Activated B cell treated with CpG ODN at 0.5 μM for 24 hours (primary cell): ENCODE results near the gene CIZ1. TPM values are rescaled to one million over a fixed set of nuclear protein-coding genes. Genes with fewer than 3 reads are reported as not detected.

Experiments used
- ATAC-seq: fragments of 200-7000 bp; cut with Tn5 transposase; one replicate; pipeline ENCODE4 v1.10.0; 2021; ENCODE audit warnings: low read depth, mild to moderate bottlenecking, moderate library complexity
- CTCF ChIA-PET: fragments of 350-600 bp; sonication (Branson Sonifier 250); formaldehyde crosslinking; loops from one replicate; lab custom pipeline; 2021; ENCODE audit warnings: antibody characterized with exemption; lab: Charles Lee
- POLR2A ChIA-PET: fragments of 350-600 bp; sonication (Branson Sonifier 250); formaldehyde crosslinking; loops from one replicate; lab custom pipeline; 2021; ENCODE audit warnings: antibody characterized with exemption; lab: Charles Lee
- DNase-seq: peaks from one replicate; pipeline ENCODE4 v3.0.0; 2022
- H3K27ac Mint-ChIP-seq: one replicate; pipeline ENCODE4 v1.8.0; 2020; ENCODE audit warnings: mixed read lengths
- H3K27me3 Mint-ChIP-seq: one replicate; pipeline ENCODE4 v1.8.0; 2021; ENCODE audit warnings: mixed read lengths
- H3K36me3 Mint-ChIP-seq: one replicate; pipeline ENCODE4 v1.8.0; 2021; ENCODE audit warnings: low read depth, mixed read lengths
- H3K4me1 Mint-ChIP-seq: one replicate; pipeline ENCODE4 v1.8.0; 2021; ENCODE audit warnings: mixed read lengths
- H3K4me3 Mint-ChIP-seq: one replicate; pipeline ENCODE4 v1.8.0; 2020; ENCODE audit warnings: mild to moderate bottlenecking, mixed read lengths
- H3K9me3 Mint-ChIP-seq: one replicate; pipeline ENCODE4 v1.8.0; 2020; ENCODE audit warnings: mixed read lengths
- intact Hi-C: fragments of 100-400 bp; cut with micrococcal nuclease; formaldehyde crosslinking; loops from one replicate; pipeline ENCODE4 v1.15.1; 2024
- total RNA-seq: library from RNA; stranded (reverse); gene quantifications from 2 replicates; pipeline ENCODE4 v1.2.3, GENCODE V29; 2022
- TF ChIP-seq, protein P1 (sequence below): fragments of 200-600 bp; IDR thresholded peaks from one replicate; pipeline ENCODE4 v1.8.0; 2022; ENCODE audit warnings: antibody characterized with exemption, mild to moderate bottlenecking

The CIZ1 gene
- total RNA-seq, 1 donor from 2014 or later = 142 TPM

DNA sequence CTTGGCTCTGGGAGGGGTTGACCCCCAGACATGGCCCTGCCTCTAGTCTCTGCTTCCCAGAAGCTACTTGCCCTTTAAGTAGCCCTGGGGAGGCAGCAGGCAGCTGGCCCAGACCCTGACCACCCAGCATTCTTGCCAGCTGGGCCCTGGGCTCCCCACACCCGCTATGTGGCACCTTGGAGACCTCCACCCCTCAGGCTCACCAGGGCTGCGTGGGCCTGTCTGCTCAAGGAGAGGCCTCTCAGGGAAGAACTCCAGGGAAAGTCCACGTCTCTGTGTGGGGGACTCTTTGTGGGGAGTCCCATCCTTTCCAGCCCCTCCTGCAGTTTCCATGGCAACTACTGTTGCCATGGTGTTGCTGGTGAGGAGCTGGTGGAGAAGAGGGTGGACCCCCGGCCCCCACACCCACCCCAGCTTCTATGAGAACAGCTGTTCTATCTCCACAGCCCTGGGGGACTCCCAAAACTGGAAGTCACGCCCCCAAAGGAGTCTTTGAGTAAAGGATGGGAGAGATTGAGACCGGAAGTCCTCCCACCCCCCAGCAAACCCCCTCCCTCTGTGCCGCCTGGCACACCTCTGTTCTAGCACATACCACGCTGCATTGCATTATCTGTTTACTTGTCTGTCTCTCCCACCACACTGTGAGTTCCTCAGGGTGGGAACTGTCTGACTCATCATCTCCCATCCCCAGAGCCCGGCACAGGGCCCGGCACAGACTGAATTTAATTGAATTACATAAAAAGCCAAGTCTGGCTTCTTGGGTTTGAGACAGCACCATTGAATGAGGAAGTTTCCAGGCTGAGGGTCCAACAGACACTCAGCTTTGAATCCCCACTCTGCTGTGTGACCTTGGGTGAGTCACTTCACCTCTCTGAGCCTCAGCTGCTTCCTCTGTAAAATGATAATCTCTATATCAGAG lies 24.4 kb upstream of the CIZ1 start:
- peaks cover 11% of the 10 kb centered on the region for H3K4me1 Mint-ChIP-seq
- H3K4me3 Mint-ChIP-seq = no peak overlapping the region
- peaks cover 9% of the 10 kb centered on the region for H3K27me3 Mint-ChIP-seq
- CTCF ChIA-PET = no interaction called here
- DNase-seq (no peak), ATAC-seq (no peak)
- TF ChIP-seq, protein P1, sequence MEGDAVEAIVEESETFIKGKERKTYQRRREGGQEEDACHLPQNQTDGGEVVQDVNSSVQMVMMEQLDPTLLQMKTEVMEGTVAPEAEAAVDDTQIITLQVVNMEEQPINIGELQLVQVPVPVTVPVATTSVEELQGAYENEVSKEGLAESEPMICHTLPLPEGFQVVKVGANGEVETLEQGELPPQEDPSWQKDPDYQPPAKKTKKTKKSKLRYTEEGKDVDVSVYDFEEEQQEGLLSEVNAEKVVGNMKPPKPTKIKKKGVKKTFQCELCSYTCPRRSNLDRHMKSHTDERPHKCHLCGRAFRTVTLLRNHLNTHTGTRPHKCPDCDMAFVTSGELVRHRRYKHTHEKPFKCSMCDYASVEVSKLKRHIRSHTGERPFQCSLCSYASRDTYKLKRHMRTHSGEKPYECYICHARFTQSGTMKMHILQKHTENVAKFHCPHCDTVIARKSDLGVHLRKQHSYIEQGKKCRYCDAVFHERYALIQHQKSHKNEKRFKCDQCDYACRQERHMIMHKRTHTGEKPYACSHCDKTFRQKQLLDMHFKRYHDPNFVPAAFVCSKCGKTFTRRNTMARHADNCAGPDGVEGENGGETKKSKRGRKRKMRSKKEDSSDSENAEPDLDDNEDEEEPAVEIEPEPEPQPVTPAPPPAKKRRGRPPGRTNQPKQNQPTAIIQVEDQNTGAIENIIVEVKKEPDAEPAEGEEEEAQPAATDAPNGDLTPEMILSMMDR = no peak
- intact Hi-C loops = no loop called here
- H3K36me3 Mint-ChIP-seq = no peaks in the 10 kb centered on the region
- POLR2A ChIA-PET = no interaction called here
- no peak overlapping the region for H3K27ac Mint-ChIP-seq
- H3K9me3 Mint-ChIP-seq = no peaks in the 10 kb centered on the region

DNA sequence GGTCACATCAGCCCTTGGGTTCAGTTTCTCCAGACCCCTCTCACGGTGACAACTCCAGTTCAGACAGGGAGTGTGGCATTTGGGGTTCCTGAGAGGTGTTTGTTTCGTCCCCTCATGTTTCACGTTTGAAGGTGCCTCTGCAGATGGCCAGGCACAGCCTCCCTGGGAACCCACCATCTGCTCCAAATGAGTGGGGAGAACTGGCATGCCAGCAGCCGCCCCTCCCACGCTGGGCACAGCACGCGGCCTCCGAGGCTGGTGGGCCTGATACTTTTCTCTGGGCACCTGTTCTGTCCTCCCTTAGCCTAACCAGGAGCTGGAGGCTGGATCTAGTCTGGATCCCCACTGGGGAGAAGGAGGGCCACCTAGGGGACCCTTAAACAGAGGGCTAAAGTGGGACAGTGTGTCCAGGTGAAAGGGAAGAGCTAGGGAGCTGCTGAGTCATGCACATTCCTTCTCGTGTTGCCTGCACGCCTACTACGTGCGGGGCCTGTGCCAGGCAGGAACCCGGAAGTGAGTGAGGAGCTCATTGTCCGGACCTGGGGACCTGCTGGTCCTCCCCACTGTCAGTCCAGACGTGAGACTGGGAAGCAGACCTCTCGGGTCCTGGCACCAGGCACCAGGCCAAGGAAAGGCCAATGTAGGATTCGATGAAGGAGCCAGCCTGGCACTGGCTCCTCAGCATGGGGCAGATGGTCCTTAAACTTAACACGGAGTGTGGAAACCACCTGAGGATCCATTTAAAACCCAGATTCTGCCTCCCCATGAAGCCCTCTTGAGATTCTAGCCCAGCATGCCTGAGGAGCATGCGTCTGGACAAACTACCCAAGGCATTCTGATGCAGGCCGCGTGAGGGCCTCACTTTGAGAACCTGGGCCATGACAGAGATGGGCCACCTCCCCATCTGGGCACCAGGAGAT lies 23.5 kb upstream of the CIZ1 start:
- H3K4me1 Mint-ChIP-seq = peaks cover 11% of the 10 kb centered on the region
- H3K27me3 Mint-ChIP-seq = peaks cover 9% of the 10 kb centered on the region
- intact Hi-C loops = no loop called here
- no peaks in the 10 kb centered on the region for H3K36me3 Mint-ChIP-seq
- TF ChIP-seq, protein P1 = no peak
- DNase-seq (no peak), ATAC-seq (no peak)
- no peak overlapping the region for H3K4me3 Mint-ChIP-seq
- no peaks in the 10 kb centered on the region for H3K9me3 Mint-ChIP-seq
- ChIA-PET CTCF (no interaction called here), POLR2A (no interaction called here)
- H3K27ac Mint-ChIP-seq = no peak overlapping the region

DNA sequence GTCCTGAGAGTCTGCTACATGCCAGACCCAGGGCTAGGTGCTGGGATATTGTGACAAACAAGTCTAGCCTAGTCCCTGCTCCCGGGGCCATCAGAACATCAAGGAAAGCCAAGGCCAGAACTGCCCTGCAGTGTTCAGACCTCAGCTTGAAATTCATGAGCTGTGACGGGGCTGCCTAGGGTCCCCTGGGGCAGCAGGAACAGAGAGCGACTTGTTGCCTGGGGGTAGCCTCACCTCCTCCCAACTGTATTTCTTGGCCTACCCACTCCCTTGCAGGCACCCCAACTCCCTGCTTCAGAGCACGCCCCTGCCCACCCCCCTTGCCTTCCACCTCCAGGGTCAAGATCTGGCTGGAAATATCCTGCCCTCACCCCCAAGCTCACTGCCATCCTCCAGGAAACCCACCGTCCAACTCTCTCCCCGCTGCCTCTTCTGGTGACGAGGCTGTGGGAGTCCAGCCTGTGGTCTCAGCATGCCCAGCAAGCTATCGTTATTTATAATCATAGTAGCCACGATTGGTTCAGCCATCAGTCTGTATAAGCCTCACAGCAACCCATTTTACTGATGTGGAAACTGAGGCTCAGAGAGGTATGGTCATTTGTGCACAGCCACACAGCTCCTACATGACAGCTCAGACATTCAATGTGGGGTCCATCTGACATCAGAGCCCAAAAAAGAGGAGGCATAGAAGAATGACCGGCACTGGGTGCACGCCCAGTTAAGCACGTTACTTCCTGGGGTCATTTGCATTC lies 22.6 kb upstream of the CIZ1 start:
- Mint-ChIP-seq H3K4me1 (peaks cover 9% of the 10 kb centered on the region), H3K4me3 (no peak overlapping the region), H3K27me3 (peaks cover 9% of the 10 kb centered on the region), H3K27ac (no peak overlapping the region), H3K36me3 (no peaks in the 10 kb centered on the region), H3K9me3 (no peaks in the 10 kb centered on the region)
- CTCF ChIA-PET = no interaction called here
- DNase-seq = no peak
- intact Hi-C loops = no loop called here
- POLR2A ChIA-PET = interaction anchor here (1.0 kb wide), 1 partner anchor 23 kb away, joined by 4 read pairs; no protein-coding TSS in a partner anchor
- ATAC-seq = no peak
- TF ChIP-seq, protein P1 = no peak

DNA sequence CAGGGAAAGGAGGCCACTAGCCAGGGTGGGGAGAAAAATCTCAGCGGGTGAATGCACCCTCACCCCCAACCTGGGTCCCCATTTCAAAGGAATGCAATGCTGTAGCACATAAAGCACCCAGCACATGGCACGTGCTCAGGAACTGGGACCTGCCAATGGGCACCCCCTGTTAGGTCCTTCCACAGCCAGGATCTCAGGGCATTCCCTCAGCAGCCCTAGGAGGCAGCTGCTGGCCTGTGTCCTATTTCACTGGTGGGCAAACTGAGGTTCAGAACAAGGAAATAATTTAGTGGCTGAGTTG lies 20.6 kb upstream of the CIZ1 start:
- intact Hi-C loops = no loop called here
- H3K4me3 Mint-ChIP-seq = no peak overlapping the region
- ChIA-PET POLR2A (interaction anchor here (0.6 kb wide), 1 partner anchor 52 kb away, joined by 3 read pairs; the partner anchor contains the start of gene BBLN), CTCF (interaction anchor here (0.9 kb wide), 1 partner anchor 15 kb away, joined by 3 read pairs; no protein-coding TSS in a partner anchor)
- TF ChIP-seq, protein P1 = no peak
- H3K36me3 Mint-ChIP-seq = no peaks in the 10 kb centered on the region
- DNase-seq = no peak
- no peak for ATAC-seq
- no peaks in the 10 kb centered on the region for H3K4me1 Mint-ChIP-seq
- H3K9me3 Mint-ChIP-seq = no peaks in the 10 kb centered on the region
- peaks cover 15% of the 10 kb centered on the region for H3K27me3 Mint-ChIP-seq
- H3K27ac Mint-ChIP-seq = no peak overlapping the region
